SU-DHL-6 (cell line): ENCODE data around the gene ZC3HAV1.
"Not testable (repeated sequence)": the region's sequence is repeated elsewhere in the genome, so short reads cannot be mapped to it uniquely, and the experiment has no call there.

Experiments used
- H2AFZ ChIP-seq: fragments of 200-600 bp; sonication (generic); 2 replicates; pipeline ENCODE4 v1.6.1; 2014; ENCODE audit warnings: low read depth, mild to moderate bottlenecking, moderate library complexity, mixed read lengths, antibody characterized with exemption, low read length; ENCODE audit not compliant: severe bottlenecking
- H3F3A ChIP-seq: fragments of 200-600 bp; shearing (Covaris generic); 2 replicates; pipeline ENCODE4 v1.6.0; 2016; ENCODE audit warnings: antibody characterized with exemption, mild to moderate bottlenecking; ENCODE audit not compliant: insufficient read depth
- H3K27ac ChIP-seq: fragments of 200-600 bp; sonication (generic); 2 replicates; pipeline ENCODE4 v1.5.1; 2016; ENCODE audit warnings: low read depth, mild to moderate bottlenecking, low read length, moderate library complexity, mixed read lengths
- H3K27me3 ChIP-seq: fragments of 200-600 bp; sonication (generic), shearing (Covaris generic); 2 replicates; pipeline ENCODE4 v1.6.0; 2014; ENCODE audit warnings: mild to moderate bottlenecking, low read length
- H3K36me3 ChIP-seq: fragments of 200-600 bp; sonication (generic); 2 replicates; pipeline ENCODE4 v1.6.1; 2014; ENCODE audit warnings: mild to moderate bottlenecking, low read length, mixed read lengths
- H3K4me2 ChIP-seq: fragments of 300-600, 200-600 bp; shearing (Covaris generic), sonication (generic); 2 replicates; pipeline ENCODE4 v1.6.0; 2014; ENCODE audit warnings: low read length, low read depth, mild to moderate bottlenecking; ENCODE audit not compliant: poor library complexity, severe bottlenecking
- H3K4me3 ChIP-seq: fragments of 200-600 bp; sonication (generic); 2 replicates; pipeline ENCODE4 v1.5.1; 2014; ENCODE audit warnings: antibody characterized with exemption, low read length, mild to moderate bottlenecking, mixed read lengths; ENCODE audit not compliant: insufficient read depth, poor library complexity, severe bottlenecking
- H3K79me2 ChIP-seq: fragments of 200-600 bp; sonication (generic); 2 replicates; pipeline ENCODE4 v1.6.1; 2014; ENCODE audit warnings: mild to moderate bottlenecking, low read length, moderate library complexity; ENCODE audit not compliant: insufficient read depth
- H3K9ac ChIP-seq: fragments of 200-600 bp; sonication (generic); 2 replicates; pipeline ENCODE4 v1.7.0; 2014; ENCODE audit warnings: mild to moderate bottlenecking, low read length
- H3K9me2 ChIP-seq: fragments of 200-600 bp; sonication (generic); replicated peaks from 2 replicates; pipeline ENCODE4 v1.6.1; 2014; ENCODE audit warnings: low read length; ENCODE audit not compliant: insufficient read depth
- H3K9me3 ChIP-seq: fragments of 200-600 bp; sonication (generic); 2 replicates; pipeline ENCODE4 v1.6.1; 2014; ENCODE audit warnings: low read length, mixed read lengths; ENCODE audit not compliant: insufficient read depth
- H4K20me1 ChIP-seq: fragments of 200-600 bp; sonication (generic); 2 replicates; pipeline ENCODE4 v1.6.1; 2014; ENCODE audit warnings: low read depth, mild to moderate bottlenecking, antibody characterized with exemption, low read length, moderate library complexity, mixed read lengths
- EZH2phosphoT487 ChIP-seq: fragments of 200-600 bp; sonication (generic), shearing (Covaris generic); conservative IDR thresholded peaks from 2 replicates; pipeline ENCODE4 v1.6.1; 2018; ENCODE audit warnings: mild to moderate bottlenecking, antibody characterized with exemption, low read length, moderate library complexity, mixed read lengths
- TF ChIP-seq, protein P1 (sequence below): fragments of 200-600 bp; sonication (generic); IDR thresholded peaks from one replicate; pipeline ENCODE4 v1.5.1; 2017; ENCODE audit warnings: antibody characterized with exemption, mild to moderate bottlenecking, low read length, moderate library complexity; ENCODE audit not compliant: insufficient read depth, poor library complexity, severe bottlenecking

Gene ZC3HAV1

DNA sequence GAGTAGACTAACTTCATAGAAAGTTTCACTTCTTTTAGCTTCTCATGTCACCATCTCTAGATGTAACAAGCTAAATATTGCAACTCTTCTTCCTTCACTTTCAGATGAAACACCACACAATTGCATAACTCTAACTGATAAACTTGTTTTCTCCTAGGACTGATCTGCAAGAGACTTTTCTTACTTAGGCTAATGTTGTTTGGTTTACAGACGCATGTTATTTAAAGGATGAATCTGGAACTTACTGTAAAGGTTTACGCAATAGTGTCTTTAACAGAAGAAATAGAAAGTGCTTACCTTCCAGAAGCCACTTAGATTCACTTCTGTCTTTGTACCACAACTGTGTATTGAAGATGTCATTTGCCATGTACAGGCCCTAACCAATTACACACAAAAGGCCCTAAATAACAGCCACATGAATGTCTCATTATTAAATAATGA, 22.1 kb upstream of the ZC3HAV1 start:
- H2AFZ ChIP-seq = no peak overlapping the region
- H3K36me3 ChIP-seq = no peaks in the 10 kb centered on the region
- no peak overlapping the region for H3K4me3 ChIP-seq
- H3K79me2 ChIP-seq = no peaks in the 10 kb centered on the region
- no peaks in the 10 kb centered on the region for H3F3A ChIP-seq
- TF ChIP-seq EZH2phosphoT487 = no peak
- TF ChIP-seq, protein P1, sequence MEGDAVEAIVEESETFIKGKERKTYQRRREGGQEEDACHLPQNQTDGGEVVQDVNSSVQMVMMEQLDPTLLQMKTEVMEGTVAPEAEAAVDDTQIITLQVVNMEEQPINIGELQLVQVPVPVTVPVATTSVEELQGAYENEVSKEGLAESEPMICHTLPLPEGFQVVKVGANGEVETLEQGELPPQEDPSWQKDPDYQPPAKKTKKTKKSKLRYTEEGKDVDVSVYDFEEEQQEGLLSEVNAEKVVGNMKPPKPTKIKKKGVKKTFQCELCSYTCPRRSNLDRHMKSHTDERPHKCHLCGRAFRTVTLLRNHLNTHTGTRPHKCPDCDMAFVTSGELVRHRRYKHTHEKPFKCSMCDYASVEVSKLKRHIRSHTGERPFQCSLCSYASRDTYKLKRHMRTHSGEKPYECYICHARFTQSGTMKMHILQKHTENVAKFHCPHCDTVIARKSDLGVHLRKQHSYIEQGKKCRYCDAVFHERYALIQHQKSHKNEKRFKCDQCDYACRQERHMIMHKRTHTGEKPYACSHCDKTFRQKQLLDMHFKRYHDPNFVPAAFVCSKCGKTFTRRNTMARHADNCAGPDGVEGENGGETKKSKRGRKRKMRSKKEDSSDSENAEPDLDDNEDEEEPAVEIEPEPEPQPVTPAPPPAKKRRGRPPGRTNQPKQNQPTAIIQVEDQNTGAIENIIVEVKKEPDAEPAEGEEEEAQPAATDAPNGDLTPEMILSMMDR = no peak
- H3K9me2 ChIP-seq = no peaks in the 10 kb centered on the region
- H3K9ac ChIP-seq = no peak overlapping the region
- no peak overlapping the region for H3K4me2 ChIP-seq
- no peaks in the 10 kb centered on the region for H3K27me3 ChIP-seq
- no peaks in the 10 kb centered on the region for H4K20me1 ChIP-seq
- no peak overlapping the region for H3K27ac ChIP-seq
- H3K9me3 ChIP-seq = no peaks in the 10 kb centered on the region

DNA sequence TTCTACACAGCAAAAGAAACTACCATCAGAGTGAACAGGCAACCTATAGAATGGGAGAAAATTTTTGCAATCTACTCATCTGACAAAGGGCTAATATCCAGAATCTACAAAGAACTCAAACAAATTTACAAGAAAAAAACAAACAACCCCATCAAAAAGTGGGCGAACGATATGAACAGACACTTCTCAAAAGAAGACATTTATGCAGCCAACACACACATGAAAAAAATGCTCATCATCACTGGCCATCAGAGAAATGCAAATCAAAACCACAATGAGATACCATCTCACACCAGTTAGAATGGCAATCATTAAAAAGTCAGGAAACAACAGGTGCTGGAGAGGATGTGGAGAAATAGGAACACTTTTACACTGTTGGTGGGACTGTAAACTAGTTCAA, 20.3 kb upstream of the ZC3HAV1 start:
- not testable (repeated sequence) for H3K4me2 ChIP-seq, H3F3A ChIP-seq, H3K9me2 ChIP-seq, H3K27me3 ChIP-seq, H2AFZ ChIP-seq, H3K27ac ChIP-seq, H3K9ac ChIP-seq, H3K79me2 ChIP-seq, H4K20me1 ChIP-seq, H3K4me3 ChIP-seq, H3K9me3 ChIP-seq, H3K36me3 ChIP-seq

DNA sequence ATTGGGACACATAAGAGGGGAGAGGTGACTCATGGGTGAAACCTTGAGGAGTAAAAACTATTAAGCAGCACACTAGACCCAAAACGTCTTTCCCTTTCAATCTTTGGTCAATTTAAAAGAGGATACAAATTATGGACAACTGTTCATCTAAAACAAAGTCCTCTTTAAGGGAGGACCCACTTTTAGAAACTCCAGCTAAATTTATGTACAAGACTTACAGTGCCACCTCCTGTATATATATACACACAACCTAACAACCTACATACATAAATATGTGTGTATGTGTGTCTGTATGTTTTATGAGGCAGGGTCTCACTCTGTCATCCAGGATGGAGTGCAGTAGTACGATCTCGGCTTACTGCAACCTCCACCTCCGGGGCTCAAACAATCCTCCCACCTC, 18.1 kb upstream of the ZC3HAV1 start:
- no peak overlapping the region for H2AFZ ChIP-seq
- H3K4me3 ChIP-seq = no peak overlapping the region
- H3F3A ChIP-seq = no peaks in the 10 kb centered on the region
- no peak overlapping the region for H3K27ac ChIP-seq
- no peaks in the 10 kb centered on the region for H3K9me3 ChIP-seq
- no peaks in the 10 kb centered on the region for H3K27me3 ChIP-seq
- H3K36me3 ChIP-seq = no peaks in the 10 kb centered on the region
- H3K79me2 ChIP-seq = no peaks in the 10 kb centered on the region
- H3K9ac ChIP-seq = no peak overlapping the region
- H3K4me2 ChIP-seq = no peak overlapping the region
- no peaks in the 10 kb centered on the region for H4K20me1 ChIP-seq
- TF ChIP-seq EZH2phosphoT487 = no peak
- TF ChIP-seq, protein P1 = no peak
- H3K9me2 ChIP-seq = no peaks in the 10 kb centered on the region

DNA sequence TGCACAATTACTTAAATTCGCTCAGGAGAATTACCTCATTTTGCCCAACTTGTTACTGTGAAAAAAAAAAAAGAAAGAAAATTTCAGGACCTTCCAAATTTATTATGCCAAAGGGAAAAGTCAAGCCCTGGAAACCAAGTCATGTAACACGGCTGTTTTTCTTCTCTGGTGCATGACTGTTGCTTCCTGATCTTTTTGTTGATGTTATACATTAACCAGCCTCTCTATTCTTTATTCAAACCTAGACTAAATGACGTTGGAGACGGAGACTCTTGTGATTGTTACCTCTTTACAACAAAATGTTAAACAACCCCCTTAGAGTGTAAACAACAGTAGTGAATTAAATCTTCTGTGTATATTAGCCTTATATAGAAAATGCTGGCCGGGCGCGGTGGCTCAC, 16.1 kb upstream of the ZC3HAV1 start:
- H3K9me2 ChIP-seq = no peaks in the 10 kb centered on the region
- H2AFZ ChIP-seq = no peak overlapping the region
- TF ChIP-seq EZH2phosphoT487 = no peak
- TF ChIP-seq, protein P1 = no peak
- H3K79me2 ChIP-seq = no peaks in the 10 kb centered on the region
- H3K9me3 ChIP-seq = no peaks in the 10 kb centered on the region
- H3K9ac ChIP-seq = no peak overlapping the region
- no peaks in the 10 kb centered on the region for H3F3A ChIP-seq
- H3K27ac ChIP-seq = no peak overlapping the region
- H3K27me3 ChIP-seq = no peaks in the 10 kb centered on the region
- H4K20me1 ChIP-seq = no peaks in the 10 kb centered on the region
- no peak overlapping the region for H3K4me3 ChIP-seq
- no peak overlapping the region for H3K4me2 ChIP-seq
- no peaks in the 10 kb centered on the region for H3K36me3 ChIP-seq

DNA sequence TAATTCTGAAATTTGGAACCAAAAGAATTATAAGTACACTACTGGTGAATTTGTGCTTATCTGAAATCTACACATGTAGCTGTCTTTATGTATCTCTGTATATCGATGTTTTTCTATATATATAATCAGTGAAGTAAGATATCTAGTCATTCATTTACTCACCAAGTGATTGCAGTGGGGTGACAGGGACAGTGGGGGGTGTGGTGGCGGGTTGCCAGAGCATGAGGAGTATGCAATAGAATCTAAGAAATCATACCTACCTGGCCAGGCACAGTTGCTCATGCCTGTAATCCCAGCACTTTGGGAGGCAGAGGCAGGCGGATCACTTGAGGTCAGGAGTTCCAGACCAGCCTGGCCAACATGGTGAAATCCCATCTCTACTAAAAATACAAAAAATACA, 15.5 kb upstream of the ZC3HAV1 start:
- H3K4me2 ChIP-seq, H2AFZ ChIP-seq, H3K27me3 ChIP-seq, H3K36me3 ChIP-seq, H3K79me2 ChIP-seq, H3K27ac ChIP-seq, H4K20me1 ChIP-seq, H3K4me3 ChIP-seq, H3K9ac ChIP-seq, H3K9me2 ChIP-seq, H3F3A ChIP-seq, H3K9me3 ChIP-seq: not testable (repeated sequence)
